ENCODE measurements around the gene MTFP1.

DNA sequence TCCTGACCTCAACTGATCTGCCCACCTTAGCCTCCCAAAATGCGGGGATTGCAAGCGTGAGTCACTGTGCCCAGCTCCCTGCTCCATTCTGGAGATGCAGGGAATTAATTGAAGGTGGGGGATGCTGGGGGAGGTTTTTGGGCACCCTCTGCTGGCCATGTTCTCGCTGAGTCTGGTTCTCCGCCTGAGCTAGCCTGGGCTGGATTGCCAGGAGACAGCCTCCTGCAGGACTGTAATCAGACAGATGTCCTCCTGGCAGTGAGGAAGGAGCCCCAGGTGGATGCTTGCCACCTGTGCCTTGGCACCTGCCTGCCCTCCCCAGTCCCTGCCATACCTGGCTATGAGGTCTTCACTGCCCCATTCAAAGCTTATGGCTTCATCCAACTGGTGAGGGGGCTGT, 5.4 kb downstream of the MTFP1 start:
- TF ChIP-seq, protein P1, sequence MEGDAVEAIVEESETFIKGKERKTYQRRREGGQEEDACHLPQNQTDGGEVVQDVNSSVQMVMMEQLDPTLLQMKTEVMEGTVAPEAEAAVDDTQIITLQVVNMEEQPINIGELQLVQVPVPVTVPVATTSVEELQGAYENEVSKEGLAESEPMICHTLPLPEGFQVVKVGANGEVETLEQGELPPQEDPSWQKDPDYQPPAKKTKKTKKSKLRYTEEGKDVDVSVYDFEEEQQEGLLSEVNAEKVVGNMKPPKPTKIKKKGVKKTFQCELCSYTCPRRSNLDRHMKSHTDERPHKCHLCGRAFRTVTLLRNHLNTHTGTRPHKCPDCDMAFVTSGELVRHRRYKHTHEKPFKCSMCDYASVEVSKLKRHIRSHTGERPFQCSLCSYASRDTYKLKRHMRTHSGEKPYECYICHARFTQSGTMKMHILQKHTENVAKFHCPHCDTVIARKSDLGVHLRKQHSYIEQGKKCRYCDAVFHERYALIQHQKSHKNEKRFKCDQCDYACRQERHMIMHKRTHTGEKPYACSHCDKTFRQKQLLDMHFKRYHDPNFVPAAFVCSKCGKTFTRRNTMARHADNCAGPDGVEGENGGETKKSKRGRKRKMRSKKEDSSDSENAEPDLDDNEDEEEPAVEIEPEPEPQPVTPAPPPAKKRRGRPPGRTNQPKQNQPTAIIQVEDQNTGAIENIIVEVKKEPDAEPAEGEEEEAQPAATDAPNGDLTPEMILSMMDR (IDR thresholded peaks at IDR 0.05) = no peak
- no peak for TF ChIP-seq POLR2A (IDR thresholded peaks at IDR 0.05)

Data from adrenal gland (tissue), 5 donors.